Measurements from ENCODE around the gene IFITM5.

Gene IFITM5

DNA sequence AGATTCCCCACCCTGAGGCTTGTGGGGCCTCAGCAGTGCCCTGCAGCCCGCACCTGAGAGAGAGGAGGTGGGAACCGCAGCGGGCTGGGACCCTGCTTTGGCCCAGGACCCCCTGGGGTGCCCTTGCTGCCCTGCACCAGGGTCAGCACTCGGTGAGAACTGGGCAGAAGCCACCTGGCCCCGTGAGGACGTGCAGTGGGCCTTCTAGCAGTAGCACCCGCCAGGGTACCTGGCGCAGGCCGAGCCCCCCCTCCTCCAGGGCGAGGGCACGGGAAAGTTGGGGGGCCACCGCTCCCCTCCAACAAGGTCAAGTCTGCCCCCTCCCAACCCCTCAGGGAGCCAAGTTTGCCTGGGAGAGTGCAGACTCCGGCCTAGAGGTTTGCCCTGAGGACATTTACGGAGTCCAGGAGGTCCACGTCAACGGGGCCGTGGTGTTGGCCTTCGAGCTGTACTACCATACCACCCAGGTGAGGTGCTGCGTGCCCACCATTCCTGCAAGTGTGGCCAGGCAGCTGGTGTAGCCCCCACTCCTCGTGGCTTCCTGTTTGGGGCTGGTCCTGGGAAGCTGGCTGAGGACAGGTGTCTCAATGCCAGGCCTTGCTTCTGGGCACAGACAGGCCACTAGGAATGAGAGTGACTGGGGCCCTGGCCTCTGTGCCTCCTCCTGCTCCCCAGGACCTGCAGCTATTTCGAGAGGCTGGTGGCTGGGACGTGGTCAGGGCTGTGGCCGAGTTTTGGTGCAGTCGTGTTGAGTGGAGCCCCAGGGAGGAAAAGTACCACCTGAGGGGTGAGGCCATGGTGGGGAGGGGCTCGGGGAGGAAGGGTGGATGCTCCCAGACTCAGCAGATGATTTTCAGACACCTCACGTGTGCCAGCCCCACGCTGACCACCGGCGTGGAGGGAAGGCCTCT, 6.9 kb downstream of the IFITM5 start:
- H3K9me3 ChIP-seq (ENCODE audit: control insufficient read depth, insufficient read depth, low read depth, low read length), result no peaks in the 10 kb centered on the region
- ChIA-PET CTCF (no interaction called here), POLR2A (no interaction called here)
- no peaks in the 10 kb centered on the region for H3K4me1 ChIP-seq (ENCODE audit: control insufficient read depth, insufficient read depth, low read length)
- H3K36me3 ChIP-seq (ENCODE audit: control insufficient read depth in 2 of 2, insufficient read depth in 1 of 2, low read length in 2 of 2), result peaks cover 0 to 32% of the 10 kb centered on the region in 2 experiments; a peak in 1 of 3 replicates
- no peak overlapping the region for H3K4me3 ChIP-seq (ENCODE audit: low read depth, low read length)
- no peak for TF ChIP-seq ZFP37 (tag by site-specific recombination; IDR thresholded peaks at IDR 0.05)
- TF ChIP-seq ZNF670 (tag by site-specific recombination; IDR thresholded peaks at IDR 0.05; ENCODE audit: low read depth), result no peak
- no peak for TF ChIP-seq ZNF266 (tag by site-specific recombination; IDR thresholded peaks at IDR 0.05; ENCODE audit: low read depth)
- TF ChIP-seq, protein P1, sequence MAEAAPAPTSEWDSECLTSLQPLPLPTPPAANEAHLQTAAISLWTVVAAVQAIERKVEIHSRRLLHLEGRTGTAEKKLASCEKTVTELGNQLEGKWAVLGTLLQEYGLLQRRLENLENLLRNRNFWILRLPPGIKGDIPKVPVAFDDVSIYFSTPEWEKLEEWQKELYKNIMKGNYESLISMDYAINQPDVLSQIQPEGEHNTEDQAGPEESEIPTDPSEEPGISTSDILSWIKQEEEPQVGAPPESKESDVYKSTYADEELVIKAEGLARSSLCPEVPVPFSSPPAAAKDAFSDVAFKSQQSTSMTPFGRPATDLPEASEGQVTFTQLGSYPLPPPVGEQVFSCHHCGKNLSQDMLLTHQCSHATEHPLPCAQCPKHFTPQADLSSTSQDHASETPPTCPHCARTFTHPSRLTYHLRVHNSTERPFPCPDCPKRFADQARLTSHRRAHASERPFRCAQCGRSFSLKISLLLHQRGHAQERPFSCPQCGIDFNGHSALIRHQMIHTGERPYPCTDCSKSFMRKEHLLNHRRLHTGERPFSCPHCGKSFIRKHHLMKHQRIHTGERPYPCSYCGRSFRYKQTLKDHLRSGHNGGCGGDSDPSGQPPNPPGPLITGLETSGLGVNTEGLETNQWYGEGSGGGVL (tag by site-specific recombination; IDR thresholded peaks at IDR 0.05), result no peak
- no peak for TF ChIP-seq ZNF335 (tag by site-specific recombination; conservative IDR thresholded peaks at IDR 0.05)
- TF ChIP-seq, protein P2, sequence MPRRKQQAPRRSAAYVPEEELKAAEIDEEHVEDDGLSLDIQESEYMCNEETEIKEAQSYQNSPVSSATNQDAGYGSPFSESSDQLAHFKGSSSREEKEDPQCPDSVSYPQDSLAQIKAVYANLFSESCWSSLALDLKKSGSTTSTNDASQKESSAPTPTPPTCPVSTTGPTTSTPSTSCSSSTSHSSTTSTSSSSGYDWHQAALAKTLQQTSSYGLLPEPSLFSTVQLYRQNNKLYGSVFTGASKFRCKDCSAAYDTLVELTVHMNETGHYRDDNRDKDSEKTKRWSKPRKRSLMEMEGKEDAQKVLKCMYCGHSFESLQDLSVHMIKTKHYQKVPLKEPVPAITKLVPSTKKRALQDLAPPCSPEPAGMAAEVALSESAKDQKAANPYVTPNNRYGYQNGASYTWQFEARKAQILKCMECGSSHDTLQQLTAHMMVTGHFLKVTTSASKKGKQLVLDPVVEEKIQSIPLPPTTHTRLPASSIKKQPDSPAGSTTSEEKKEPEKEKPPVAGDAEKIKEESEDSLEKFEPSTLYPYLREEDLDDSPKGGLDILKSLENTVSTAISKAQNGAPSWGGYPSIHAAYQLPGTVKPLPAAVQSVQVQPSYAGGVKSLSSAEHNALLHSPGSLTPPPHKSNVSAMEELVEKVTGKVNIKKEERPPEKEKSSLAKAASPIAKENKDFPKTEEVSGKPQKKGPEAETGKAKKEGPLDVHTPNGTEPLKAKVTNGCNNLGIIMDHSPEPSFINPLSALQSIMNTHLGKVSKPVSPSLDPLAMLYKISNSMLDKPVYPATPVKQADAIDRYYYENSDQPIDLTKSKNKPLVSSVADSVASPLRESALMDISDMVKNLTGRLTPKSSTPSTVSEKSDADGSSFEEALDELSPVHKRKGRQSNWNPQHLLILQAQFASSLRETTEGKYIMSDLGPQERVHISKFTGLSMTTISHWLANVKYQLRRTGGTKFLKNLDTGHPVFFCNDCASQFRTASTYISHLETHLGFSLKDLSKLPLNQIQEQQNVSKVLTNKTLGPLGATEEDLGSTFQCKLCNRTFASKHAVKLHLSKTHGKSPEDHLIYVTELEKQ (tag by site-specific recombination; IDR thresholded peaks at IDR 0.05; ENCODE audit: borderline replicate concordance), result no peak
- TF ChIP-seq GLIS1 (tag by site-specific recombination; IDR thresholded peaks at IDR 0.05), result no peak
- no peak for TF ChIP-seq ZNF48 (tag by site-specific recombination; IDR thresholded peaks at IDR 0.05)
- TF ChIP-seq ZNF610 (tag by site-specific recombination; IDR thresholded peaks at IDR 0.05; ENCODE audit: borderline replicate concordance), result no peak
- no peak for TF ChIP-seq ZNF366 (tag by site-specific recombination; conservative IDR thresholded peaks at IDR 0.05)
- TF ChIP-seq ZNF223 (tag by site-specific recombination; IDR thresholded peaks at IDR 0.05), result no peak
- no peak for TF ChIP-seq ZNF830 (tag by site-specific recombination; IDR thresholded peaks at IDR 0.05; ENCODE audit: low read depth)
- no peak overlapping the region for H3K27ac ChIP-seq (ENCODE audit: extremely low read depth, low read depth, low read length)

GRCh38 chr11:291281-292210, 7.8 kb downstream of the IFITM5 start:
- POLR2A ChIA-PET, result no interaction called here
- Histone ChIP-seq H3K27ac (ENCODE audit: extremely low read depth, low read depth, low read length) (no peak overlapping the region), H3K4me3 (ENCODE audit: low read depth, low read length) (no peak overlapping the region), H3K9me3 (ENCODE audit: control insufficient read depth, insufficient read depth, low read depth, low read length) (no peaks in the 10 kb centered on the region), H3K36me3 (ENCODE audit: control insufficient read depth in 2 of 2, insufficient read depth in 1 of 2, low read length in 2 of 2) (peaks cover 0 to 32% of the 10 kb centered on the region in 2 experiments; a peak in 1 of 3 replicates), H3K4me1 (ENCODE audit: control insufficient read depth, insufficient read depth, low read length) (no peaks in the 10 kb centered on the region)
- TF ChIP-seq ZNF776 (tag by site-specific recombination; IDR thresholded peaks at IDR 0.05; ENCODE audit: borderline replicate concordance) (no peak), ZNF2 (tag by site-specific recombination; IDR thresholded peaks at IDR 0.05) (no peak), MZF1 (tag by site-specific recombination; IDR thresholded peaks at IDR 0.05; ENCODE audit: borderline replicate concordance) (no peak), ZNF350 (tag by site-specific recombination; IDR thresholded peaks at IDR 0.05) (no peak), ZFP41 (tag by site-specific recombination; IDR thresholded peaks at IDR 0.05; ENCODE audit: borderline replicate concordance) (no peak), ZNF623 (tag by site-specific recombination; IDR thresholded peaks at IDR 0.05) (no peak), SP2 (tag by site-specific recombination; IDR thresholded peaks at IDR 0.05) (no peak), ZNF544 (tag by site-specific recombination; IDR thresholded peaks at IDR 0.05) (no peak), ZNF768 (tag by site-specific recombination; IDR thresholded peaks at IDR 0.05) (no peak), ZNF521 (tag by site-specific recombination; IDR thresholded peaks at IDR 0.05) (no peak), ZFP37 (tag by site-specific recombination; IDR thresholded peaks at IDR 0.05) (no peak)
- TF ChIP-seq, protein P3, sequence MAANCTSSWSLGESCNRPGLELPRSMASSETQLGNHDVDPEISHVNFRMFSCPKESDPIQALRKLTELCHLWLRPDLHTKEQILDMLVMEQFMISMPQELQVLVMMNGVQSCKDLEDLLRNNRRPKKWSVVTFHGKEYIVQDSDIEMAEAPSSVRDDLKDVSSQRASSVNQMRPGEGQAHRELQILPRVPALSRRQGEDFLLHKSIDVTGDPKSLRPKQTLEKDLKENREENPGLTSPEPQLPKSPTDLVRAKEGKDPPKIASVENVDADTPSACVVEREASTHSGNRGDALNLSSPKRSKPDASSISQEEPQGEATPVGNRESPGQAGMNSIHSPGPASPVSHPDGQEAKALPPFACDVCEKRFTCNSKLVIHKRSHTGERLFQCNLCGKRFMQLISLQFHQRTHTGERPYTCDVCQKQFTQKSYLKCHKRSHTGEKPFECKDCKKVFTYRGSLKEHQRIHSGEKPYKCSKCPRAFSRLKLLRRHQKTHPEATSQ (tag by site-specific recombination; IDR thresholded peaks at IDR 0.05), result no peak
- CTCF ChIA-PET, result no interaction called here

All from HEK293 (cell line).